Measurements from ENCODE around the gene MYO3B. TPM values are rescaled to one million over a fixed set of nuclear protein-coding genes. Genes with fewer than 3 reads are reported as not detected.

Gene MYO3B
- total RNA-seq, 1 donor from 2014 or later, result 9.1 TPM

GRCh38 chr2:170360546-170361089 lies 182.7 kb downstream of the MYO3B start:
- H3K9me3 Mint-ChIP-seq, result no peaks in the 10 kb centered on the region
- no peak for TF ChIP-seq CTCF (IDR thresholded peaks at IDR 0.05; ENCODE audit: unreplicated experiment)
- DNase-seq (ENCODE audit: low spot score in 2 of 2, unreplicated experiment in 2 of 2), result no peak
- no peaks in the 10 kb centered on the region for H3K4me1 Mint-ChIP-seq
- no peak overlapping the region for H3K4me3 Mint-ChIP-seq
- peaks cover 45% of the 10 kb centered on the region for H3K27me3 Mint-ChIP-seq (ENCODE audit: low read depth)
- no peak overlapping the region for H3K27ac Mint-ChIP-seq
- H3K36me3 Mint-ChIP-seq, result no peaks in the 10 kb centered on the region

GRCh38 chr2:170361090-170361936 lies 183.4 kb downstream of the MYO3B start:
- no peak overlapping the region for H3K4me3 Mint-ChIP-seq
- H3K4me1 Mint-ChIP-seq, result no peaks in the 10 kb centered on the region
- H3K9me3 Mint-ChIP-seq, result no peaks in the 10 kb centered on the region
- H3K27ac Mint-ChIP-seq, result no peak overlapping the region
- no peak for DNase-seq (ENCODE audit: low spot score in 2 of 2, unreplicated experiment in 2 of 2)
- H3K36me3 Mint-ChIP-seq, result no peaks in the 10 kb centered on the region
- peaks cover 51% of the 10 kb centered on the region for H3K27me3 Mint-ChIP-seq (ENCODE audit: low read depth)
- TF ChIP-seq CTCF (IDR thresholded peaks at IDR 0.05; ENCODE audit: unreplicated experiment), result peak; percentile 55

GRCh38 chr2:170362313-170362870 lies 184.4 kb downstream of the MYO3B start:
- Mint-ChIP-seq H3K27me3 (ENCODE audit: low read depth) (peaks cover 62% of the 10 kb centered on the region), H3K4me1 (no peaks in the 10 kb centered on the region), H3K27ac (no peak overlapping the region), H3K36me3 (no peaks in the 10 kb centered on the region), H3K4me3 (no peak overlapping the region), H3K9me3 (no peaks in the 10 kb centered on the region)
- no peak for DNase-seq (ENCODE audit: low spot score in 2 of 2, unreplicated experiment in 2 of 2)
- TF ChIP-seq CTCF (IDR thresholded peaks at IDR 0.05; ENCODE audit: unreplicated experiment), result no peak

- no peaks in the 10 kb centered on the region for H3K4me1 Mint-ChIP-seq
- no peaks in the 10 kb centered on the region for H3K9me3 Mint-ChIP-seq
- DNase-seq (ENCODE audit: low spot score in 2 of 2, unreplicated experiment in 2 of 2), result no peak
- H3K27ac Mint-ChIP-seq, result no peak overlapping the region
- H3K27me3 Mint-ChIP-seq (ENCODE audit: low read depth), result peaks cover 68% of the 10 kb centered on the region
- no peak for TF ChIP-seq CTCF (IDR thresholded peaks at IDR 0.05; ENCODE audit: unreplicated experiment)
- H3K4me3 Mint-ChIP-seq, result no peak overlapping the region
- no peaks in the 10 kb centered on the region for H3K36me3 Mint-ChIP-seq
Observed at GRCh38 chr2:170362871-170363631, 185.1 kb downstream of the MYO3B start.

- Mint-ChIP-seq H3K27me3 (ENCODE audit: low read depth) (peaks cover 75% of the 10 kb centered on the region), H3K4me3 (no peak overlapping the region), H3K36me3 (no peaks in the 10 kb centered on the region), H3K27ac (no peak overlapping the region), H3K9me3 (no peaks in the 10 kb centered on the region), H3K4me1 (no peaks in the 10 kb centered on the region)
- DNase-seq (ENCODE audit: low spot score in 2 of 2, unreplicated experiment in 2 of 2), result no peak
- TF ChIP-seq CTCF (IDR thresholded peaks at IDR 0.05; ENCODE audit: unreplicated experiment), result no peak
Observed at GRCh38 chr2:170365003-170365402, 187.1 kb downstream of the MYO3B start.
